Astrocyte (in vitro differentiated cells and primary cell): ENCODE measurements around the gene PRG2.

Experiments used
- CTCF ChIP-seq: IDR thresholded peaks from 2 replicates; pipeline ENCODE4 v1.5.1; 2011; ENCODE audit warnings: low read depth, mild to moderate bottlenecking, inconsistent platforms, low read length, moderate library complexity; ENCODE audit not compliant: insufficient read depth
- EZH2 ChIP-seq: IDR thresholded peaks from 2 replicates; pipeline ENCODE4 v1.6.1; 2012; ENCODE audit warnings: mild to moderate bottlenecking, low read length, inconsistent platforms; ENCODE audit not compliant: insufficient read depth

- TF ChIP-seq EZH2, result no peak
- no peak for TF ChIP-seq CTCF
Observed at GRCh38 chr11:57379732-57380131, 10.7 kb downstream of the PRG2 start.
